H9 (cell line): ENCODE data around the gene GALNT16. TPM values are rescaled to one million over a fixed set of nuclear protein-coding genes. Genes with fewer than 3 reads are reported as not detected.

ENCODE experiments used
- DNase-seq: peaks from one replicate; pipeline ENCODE4 v3.0.0-alpha.2; 2017
- H2AFZ ChIP-seq: one replicate; pipeline ENCODE4 v1.6.1; 2013; ENCODE audit warnings: mild to moderate bottlenecking, low read length, control low read depth, moderate library complexity
- H2AK5ac ChIP-seq: 2 replicates; pipeline ENCODE4 v1.6.1; 2013; ENCODE audit warnings: low read length, control low read depth, mixed read lengths; ENCODE audit not compliant: insufficient read length
- H2BK120ac ChIP-seq: one replicate; pipeline ENCODE4 v1.6.1; 2013; ENCODE audit warnings: low read depth, mild to moderate bottlenecking, low read length, control low read depth, inconsistent platforms; ENCODE audit not compliant: poor library complexity, severe bottlenecking
- H2BK12ac ChIP-seq: 2 replicates; pipeline ENCODE4 v1.6.1; 2013; ENCODE audit warnings: low read length, control low read depth, mixed read lengths, low read depth; ENCODE audit not compliant: insufficient read length
- H2BK15ac ChIP-seq: 2 replicates; pipeline ENCODE4 v1.6.1; 2013; ENCODE audit warnings: low read depth, low read length, control low read depth
- H2BK20ac ChIP-seq: one replicate; pipeline ENCODE4 v1.6.1; 2013; ENCODE audit warnings: low read depth, mild to moderate bottlenecking, low read length, control low read depth, inconsistent platforms; ENCODE audit not compliant: poor library complexity, severe bottlenecking
- H2BK5ac ChIP-seq: 2 replicates; pipeline ENCODE4 v1.6.1; 2013; ENCODE audit warnings: low read length, control low read depth, mixed read lengths; ENCODE audit not compliant: insufficient read length
- H3K14ac ChIP-seq: 2 replicates; pipeline ENCODE4 v1.6.1; 2013; ENCODE audit warnings: low read length, control low read depth; ENCODE audit not compliant: insufficient read depth
- H3K18ac ChIP-seq: 2 replicates; pipeline ENCODE4 v1.6.1; 2013; ENCODE audit warnings: low read depth, mild to moderate bottlenecking, mixed read lengths, low read length, control low read depth; ENCODE audit not compliant: insufficient read length
- H3K23ac ChIP-seq: 2 replicates; pipeline ENCODE4 v1.6.1; 2013; ENCODE audit warnings: low read length, control low read depth, mixed read lengths, low read depth; ENCODE audit not compliant: insufficient read length
- H3K23me2 ChIP-seq: 2 replicates; pipeline ENCODE4 v1.6.1; 2013; ENCODE audit warnings: low read depth, mild to moderate bottlenecking, mixed read lengths, low read length, control low read depth; ENCODE audit not compliant: insufficient read length, poor library complexity, severe bottlenecking
- H3K27ac ChIP-seq: 2 replicates; pipeline ENCODE4 v1.5.1; 2013; ENCODE audit warnings: low read length, control low read depth, mixed read lengths, low read depth; ENCODE audit not compliant: insufficient read length
- H3K27me3 ChIP-seq: 2 replicates; pipeline ENCODE4 v1.6.1; 2013; ENCODE audit warnings: low read length, control low read depth, inconsistent platforms; ENCODE audit not compliant: insufficient read depth
- H3K4ac ChIP-seq: 2 replicates; pipeline ENCODE4 v1.6.1; 2013; ENCODE audit warnings: low read depth, mild to moderate bottlenecking, control low read depth, inconsistent platforms, low read length, moderate library complexity
- H3K4me1 ChIP-seq: 2 replicates; pipeline ENCODE4 v1.6.1; 2013; ENCODE audit warnings: low read length, control low read depth, inconsistent platforms; ENCODE audit not compliant: insufficient read depth
- H3K4me2 ChIP-seq: 2 replicates; pipeline ENCODE4 v1.6.1; 2013; ENCODE audit warnings: low read length, control low read depth, mixed read lengths; ENCODE audit not compliant: insufficient read length, insufficient read depth
- H3K56ac ChIP-seq: 2 replicates; pipeline ENCODE4 v1.6.1; 2013; ENCODE audit warnings: low read depth, mild to moderate bottlenecking, mixed read lengths, low read length, control low read depth; ENCODE audit not compliant: insufficient read length
- H3K79me1 ChIP-seq: 2 replicates; pipeline ENCODE4 v1.6.1; 2013; ENCODE audit warnings: low read depth, mild to moderate bottlenecking, moderate library complexity, low read length, control low read depth, inconsistent platforms; ENCODE audit not compliant: insufficient read depth, poor library complexity, severe bottlenecking
- H3K79me2 ChIP-seq: 2 replicates; pipeline ENCODE4 v1.6.1; 2013; ENCODE audit warnings: low read length, control low read depth, inconsistent platforms; ENCODE audit not compliant: insufficient read depth
- H3K9ac ChIP-seq: 2 replicates; pipeline ENCODE4 v1.6.1; 2013; ENCODE audit warnings: low read length, control low read depth, mixed read lengths; ENCODE audit not compliant: insufficient read length; ENCODE audit errors: extremely low read depth
- H3K9me3 ChIP-seq: one replicate; pipeline ENCODE4 v1.6.1; 2013; ENCODE audit warnings: low read depth, low read length, inconsistent platforms; ENCODE audit not compliant: control insufficient read depth
- H3T11ph ChIP-seq: one replicate; pipeline ENCODE4 v1.6.1; 2013; ENCODE audit warnings: mild to moderate bottlenecking, low read length, control low read depth, inconsistent platforms
- H4K20me1 ChIP-seq: one replicate; pipeline ENCODE4 v1.6.1; 2013; ENCODE audit not compliant: control insufficient read depth, insufficient read length, insufficient read depth
- H4K5ac ChIP-seq: 2 replicates; pipeline ENCODE4 v1.6.1; 2013; ENCODE audit warnings: low read depth, mild to moderate bottlenecking, mixed read lengths, low read length, control low read depth; ENCODE audit not compliant: insufficient read length
- H4K8ac ChIP-seq: replicated peaks from 2 replicates; pipeline ENCODE4 v1.6.1; 2013; ENCODE audit warnings: low read length, control low read depth, mixed read lengths, low read depth; ENCODE audit not compliant: insufficient read length
- H4K91ac ChIP-seq: 2 replicates; pipeline ENCODE4 v1.6.1; 2013; ENCODE audit warnings: low read depth, mild to moderate bottlenecking, moderate library complexity, mixed read lengths, low read length, control low read depth; ENCODE audit not compliant: insufficient read length
- H3K27ac Mint-ChIP-seq, 3 experiments: 2 replicates in 2 of 3; 3 replicates in 1 of 3; pipeline ENCODE4 v1.8.0; 2020 to 2021; ENCODE audit warnings: mixed read lengths in 3 of 3, mild to moderate bottlenecking in 1 of 3, moderate library complexity in 1 of 3
- H3K27me3 Mint-ChIP-seq: 2 replicates; pipeline ENCODE4 v1.8.0; 2021; ENCODE audit warnings: low read depth, mild to moderate bottlenecking, moderate library complexity, mixed read lengths
- H3K36me3 Mint-ChIP-seq, 3 experiments: 2 replicates in 2 of 3; 3 replicates in 1 of 3; pipeline ENCODE4 v1.8.0; 2020 to 2021; ENCODE audit warnings: low read depth in 3 of 3, mixed read lengths in 3 of 3; ENCODE audit not compliant: insufficient read depth in 1 of 3
- H3K4me1 Mint-ChIP-seq, 2 experiments: 2 replicates each; pipeline ENCODE4 v1.8.0; 2020; ENCODE audit warnings: mixed read lengths in 2 of 2
- H3K4me3 Mint-ChIP-seq, 2 experiments: 2 replicates in 1 of 2; 3 replicates in 1 of 2; pipeline ENCODE4 v1.8.0; 2020 to 2021; ENCODE audit warnings: mild to moderate bottlenecking in 2 of 2, mixed read lengths in 2 of 2, moderate library complexity in 1 of 2
- H3K9me3 Mint-ChIP-seq, 2 experiments: 2 replicates in 1 of 2; 3 replicates in 1 of 2; pipeline ENCODE4 v1.8.0; 2020; ENCODE audit warnings: mild to moderate bottlenecking in 2 of 2, mixed read lengths in 2 of 2, moderate library complexity in 1 of 2
- CTCF ChIP-seq: fragments of 200-600 bp; sonication (generic); conservative IDR thresholded peaks from 3 replicates; pipeline ENCODE4 v1.8.0; 2021; ENCODE audit warnings: antibody characterized with exemption, mild to moderate bottlenecking
- WGBS: extraction: QIAGEN DNeasy Blood & Tissue Kit; methylation state at CpG from one replicate; pipeline ENCODE4 v1.1.7; 2013; ENCODE audit warnings: missing lambda C conversion rate, low lambda C conversion rate, mixed read lengths; ENCODE audit not compliant: insufficient read length; ENCODE audit errors: extremely low coverage; 5-methylcytosine and 5-hydroxymethylcytosine counted together
- total RNA-seq: library from RNA; stranded (reverse); gene quantifications from 2 replicates; pipeline ENCODE4 v1.2.1, GENCODE V29; 2021

The GALNT16 gene
- total RNA-seq, 1 experiment from 2014 or later = 2.3 TPM

- H3K18ac ChIP-seq = no peak overlapping the region
- no peak overlapping the region for H2BK120ac ChIP-seq
- H3K14ac ChIP-seq = no peak overlapping the region
- no peaks in the 10 kb centered on the region for H3K79me2 ChIP-seq
- no peak for TF ChIP-seq CTCF
- no peak overlapping the region for H3K4me3 Mint-ChIP-seq
- H3K9me3 ChIP-seq = no peaks in the 10 kb centered on the region
- DNase-seq = no peak
- H2BK15ac ChIP-seq = no peak overlapping the region
- H3T11ph ChIP-seq = no peak overlapping the region
- H2BK20ac ChIP-seq = no peak overlapping the region
- no peak overlapping the region for H3K4me2 ChIP-seq
- no peak overlapping the region for H3K4ac ChIP-seq
- H3K23ac ChIP-seq = no peak overlapping the region
- H2AFZ ChIP-seq = no peak overlapping the region
- peaks cover 4% of the 10 kb centered on the region; the same call in 1 of the 2 replicates for H3K4me1 ChIP-seq
- H3K9ac ChIP-seq = no peak overlapping the region
- no peak overlapping the region for H4K8ac ChIP-seq
- H2BK5ac ChIP-seq = no peak overlapping the region
- no peak overlapping the region for H3K56ac ChIP-seq
- H3K79me1 ChIP-seq = no peaks in the 10 kb centered on the region
- H4K5ac ChIP-seq = no peak overlapping the region
- H4K20me1 ChIP-seq = no peaks in the 10 kb centered on the region
- peaks cover 8 to 15% of the 10 kb centered on the region in 2 experiments for H3K4me1 Mint-ChIP-seq
- no peak overlapping the region for H4K91ac ChIP-seq
- no peak overlapping the region for H3K27ac ChIP-seq
- no peaks in the 10 kb centered on the region for H3K27me3 Mint-ChIP-seq
- H3K23me2 ChIP-seq = no peaks in the 10 kb centered on the region
- H3K27ac Mint-ChIP-seq = 0 out of 7 replicates have a peak overlapping the region, but pooled peaks of 1 of the 3 experiments have one; percentile 15
- no peaks in the 10 kb centered on the region; a peak in 2 of 7 replicates for H3K36me3 Mint-ChIP-seq
- H2BK12ac ChIP-seq = no peak overlapping the region
- no peak overlapping the region for H2AK5ac ChIP-seq
- no peaks in the 10 kb centered on the region for H3K9me3 Mint-ChIP-seq
- H3K27me3 ChIP-seq = no peaks in the 10 kb centered on the region
- WGBS = no CpG with 5 or more reads among the region's 8 CpGs
These were observed 65.1 kb downstream of the GALNT16 start for GRCh38 chr14:69325086-69325485.
